BLaER1 treated with 17β-estradiol and CSF1 and Interleukin-3, amounts not matched to agents 10 nM and 100 nM (cell line): ENCODE results near the gene DGKG.
A peak's percentile ranks its signal among the peaks of the same experiment; 100 is the strongest.

Experiments
- H3K27ac ChIP-seq, 11 experiments: shearing (Covaris generic); formaldehyde crosslinking; 2 replicates each; pipeline ENCODE4 v1.8.1; 2022
- H3K27me3 ChIP-seq, 11 experiments: shearing (Covaris generic); formaldehyde crosslinking; 2 replicates each; pipeline ENCODE4 v1.8.1; 2022
- H3K36me3 ChIP-seq, 11 experiments: shearing (Covaris generic); formaldehyde crosslinking; 2 replicates each; pipeline ENCODE4 v1.8.1; 2022
- H3K4me1 ChIP-seq, 10 experiments: shearing (Covaris generic); formaldehyde crosslinking; 2 replicates each; pipeline ENCODE4 v1.8.1; 2022
- H3K4me2 ChIP-seq, 11 experiments: shearing (Covaris generic); formaldehyde crosslinking; 2 replicates each; pipeline ENCODE4 v1.8.1; 2022
- H3K4me3 ChIP-seq, 10 experiments: shearing (Covaris generic); formaldehyde crosslinking; 2 replicates each; pipeline ENCODE4 v1.8.1; 2022
- H3K9ac ChIP-seq, 11 experiments: shearing (Covaris generic); formaldehyde crosslinking; 2 replicates each; pipeline ENCODE4 v1.8.1; 2022
- H3K9me3 ChIP-seq, 11 experiments: shearing (Covaris generic); formaldehyde crosslinking; replicated peaks in 1 of 11; 2 replicates each; pipeline ENCODE4 v1.8.1; 2022
- H4K20me1 ChIP-seq, 11 experiments: shearing (Covaris generic); formaldehyde crosslinking; 2 replicates each; pipeline ENCODE4 v1.8.1; 2022
- Cebpa-rat ChIP-seq, 11 experiments: shearing (Covaris generic); IDR thresholded peaks; 2 replicates each; pipeline ENCODE4 v1.8.1; 2022

Gene DGKG

GRCh38 chr3:186234152-186234551, 127.9 kb downstream of the DGKG start:
- peaks cover 3 to 21% (median 13%) of the 10 kb centered on the region in 10 experiments; a peak in 19 of 20 replicates for H3K4me1 ChIP-seq
- no peaks in the 10 kb centered on the region for H3K36me3 ChIP-seq
- no peaks in the 10 kb centered on the region for H3K27me3 ChIP-seq
- H3K9ac ChIP-seq = no peak overlapping the region
- no peak overlapping the region for H3K4me2 ChIP-seq
- H3K9me3 ChIP-seq = no peaks in the 10 kb centered on the region
- H3K27ac ChIP-seq = no peak overlapping the region
- H3K4me3 ChIP-seq = no peak overlapping the region
- no peaks in the 10 kb centered on the region for H4K20me1 ChIP-seq
- TF ChIP-seq Cebpa-rat (IDR thresholded peaks at IDR 0.05) = no peak

- Histone ChIP-seq H4K20me1 (no peaks in the 10 kb centered on the region; a peak in 1 of 22 replicates), H3K4me3 (no peak overlapping the region), H3K9ac (no peak overlapping the region), H3K9me3 (no peaks in the 10 kb centered on the region), H3K4me2 (peak overlapping the region in 8 of 11 experiments; percentile 19 to 73 (median 63); a peak in 12 of 22 replicates), H3K36me3 (no peaks in the 10 kb centered on the region), H3K27ac (no peak overlapping the region), H3K27me3 (no peaks in the 10 kb centered on the region), H3K4me1 (peaks cover 18 to 45% (median 32%) of the 10 kb centered on the region in 10 experiments)
- TF ChIP-seq Cebpa-rat (IDR thresholded peaks at IDR 0.05) = no peak
These were observed 135.6 kb downstream of the DGKG start for GRCh38 chr3:186226482-186226881.

GRCh38 chr3:186225603-186226002, 136.4 kb downstream of the DGKG start:
- no peak overlapping the region for H3K27ac ChIP-seq
- H3K9me3 ChIP-seq = no peaks in the 10 kb centered on the region
- H3K4me3 ChIP-seq = no peak overlapping the region
- no peaks in the 10 kb centered on the region for H3K36me3 ChIP-seq
- no peak overlapping the region for H3K9ac ChIP-seq
- H3K4me2 ChIP-seq = peak overlapping the region; percentile 36 to 73 (median 57)
- no peaks in the 10 kb centered on the region; a peak in 1 of 22 replicates for H4K20me1 ChIP-seq
- TF ChIP-seq Cebpa-rat (IDR thresholded peaks at IDR 0.05) = no peak
- no peaks in the 10 kb centered on the region for H3K27me3 ChIP-seq
- H3K4me1 ChIP-seq = peaks cover 20 to 51% (median 35%) of the 10 kb centered on the region in 10 experiments

- Histone ChIP-seq H3K4me2 (peak overlapping the region in 4 of 11 experiments; percentile 3 to 73 (median 10); a peak in 2 of 22 replicates), H3K27me3 (no peaks in the 10 kb centered on the region), H4K20me1 (no peaks in the 10 kb centered on the region; a peak in 1 of 22 replicates), H3K9ac (no peak overlapping the region), H3K9me3 (no peaks in the 10 kb centered on the region), H3K36me3 (no peaks in the 10 kb centered on the region), H3K4me1 (peaks cover 20 to 54% (median 35%) of the 10 kb centered on the region in 10 experiments), H3K4me3 (no peak overlapping the region), H3K27ac (no peak overlapping the region)
- no peak for TF ChIP-seq Cebpa-rat (IDR thresholded peaks at IDR 0.05)
These were observed 137.9 kb downstream of the DGKG start for GRCh38 chr3:186224041-186224610.

GRCh38 chr3:186223476-186223875, 138.6 kb downstream of the DGKG start:
- Histone ChIP-seq H3K4me2 (peak overlapping the region in 4 of 11 experiments; percentile 3 to 13 (median 8); a peak in 2 of 22 replicates), H3K36me3 (no peaks in the 10 kb centered on the region), H3K27ac (no peak overlapping the region), H4K20me1 (no peaks in the 10 kb centered on the region; a peak in 1 of 22 replicates), H3K4me1 (peaks cover 20 to 57% (median 35%) of the 10 kb centered on the region in 10 experiments), H3K4me3 (no peak overlapping the region), H3K27me3 (no peaks in the 10 kb centered on the region), H3K9ac (no peak overlapping the region), H3K9me3 (no peaks in the 10 kb centered on the region)
- no peak for TF ChIP-seq Cebpa-rat (IDR thresholded peaks at IDR 0.05)

- no peaks in the 10 kb centered on the region for H3K36me3 ChIP-seq
- H3K27me3 ChIP-seq = no peaks in the 10 kb centered on the region
- H3K4me3 ChIP-seq = no peak overlapping the region
- H3K27ac ChIP-seq = no peak overlapping the region; a peak in 1 of 22 replicates
- peaks cover 26 to 68% (median 46%) of the 10 kb centered on the region in 10 experiments for H3K4me1 ChIP-seq
- H3K9me3 ChIP-seq = no peaks in the 10 kb centered on the region
- H4K20me1 ChIP-seq = no peaks in the 10 kb centered on the region; a peak in 1 of 22 replicates
- H3K4me2 ChIP-seq = peak overlapping the region; percentile 17 to 70 (median 42); a peak in 21 of 22 replicates
- no peak for TF ChIP-seq Cebpa-rat (IDR thresholded peaks at IDR 0.05)
- H3K9ac ChIP-seq = no peak overlapping the region
These were observed 140.2 kb downstream of the DGKG start for GRCh38 chr3:186221760-186222378.

- H3K9me3 ChIP-seq = no peaks in the 10 kb centered on the region
- no peaks in the 10 kb centered on the region for H3K36me3 ChIP-seq
- peak overlapping the region; percentile 17 to 70 (median 42); a peak in 20 of 22 replicates for H3K4me2 ChIP-seq
- H3K27ac ChIP-seq = no peak overlapping the region
- H3K9ac ChIP-seq = no peak overlapping the region
- peaks cover 31 to 69% (median 50%) of the 10 kb centered on the region in 10 experiments for H3K4me1 ChIP-seq
- no peak overlapping the region for H3K4me3 ChIP-seq
- no peak for TF ChIP-seq Cebpa-rat (IDR thresholded peaks at IDR 0.05)
- no peaks in the 10 kb centered on the region for H3K27me3 ChIP-seq
- no peaks in the 10 kb centered on the region; a peak in 1 of 22 replicates for H4K20me1 ChIP-seq
These were observed 141.0 kb downstream of the DGKG start for GRCh38 chr3:186220911-186221645.

GRCh38 chr3:186220365-186220764, 141.7 kb downstream of the DGKG start:
- no peak for TF ChIP-seq Cebpa-rat (IDR thresholded peaks at IDR 0.05)
- H3K27ac ChIP-seq = no peak overlapping the region
- no peaks in the 10 kb centered on the region; a peak in 1 of 22 replicates for H4K20me1 ChIP-seq
- H3K4me2 ChIP-seq = peak overlapping the region in 1 of 11 experiments; percentile 57; a peak in 1 of 22 replicates
- H3K36me3 ChIP-seq = no peaks in the 10 kb centered on the region
- no peak overlapping the region for H3K4me3 ChIP-seq
- peaks cover 23 to 69% (median 50%) of the 10 kb centered on the region in 10 experiments for H3K4me1 ChIP-seq
- no peaks in the 10 kb centered on the region for H3K27me3 ChIP-seq
- H3K9ac ChIP-seq = no peak overlapping the region
- H3K9me3 ChIP-seq = no peaks in the 10 kb centered on the region; a peak in 1 of 22 replicates

- no peaks in the 10 kb centered on the region; a peak in 1 of 22 replicates for H4K20me1 ChIP-seq
- TF ChIP-seq Cebpa-rat (IDR thresholded peaks at IDR 0.05) = no peak
- no peaks in the 10 kb centered on the region for H3K36me3 ChIP-seq
- no peaks in the 10 kb centered on the region; a peak in 2 of 22 replicates for H3K9me3 ChIP-seq
- peaks cover 23 to 74% (median 54%) of the 10 kb centered on the region in 10 experiments for H3K4me1 ChIP-seq
- no peak overlapping the region for H3K9ac ChIP-seq
- H3K27me3 ChIP-seq = no peaks in the 10 kb centered on the region
- H3K4me2 ChIP-seq = peak overlapping the region in 2 of 11 experiments; percentile 0 to 20; a peak in 1 of 22 replicates
- H3K27ac ChIP-seq = no peak overlapping the region
- H3K4me3 ChIP-seq = no peak overlapping the region
These were observed 142.8 kb downstream of the DGKG start for GRCh38 chr3:186219211-186219638.
